ENCODE results near the gene GLTP.
A peak's percentile ranks its signal among the peaks of the same experiment; 100 is the strongest.

GLTP gene

GRCh38 chr12:109880938-109881337 lies 597 bp upstream of the GLTP start:
- Histone ChIP-seq H3K4me3 (ENCODE audit: low read length) (peak overlapping the region; percentile 55; the same call in 1 of the 2 replicates), H3K9ac (ENCODE audit: low read length) (peak overlapping the region; percentile 25; the same call in 1 of the 2 replicates), H3K36me3 (replicated peaks; ENCODE audit: insufficient read depth, low read length) (no peaks in the 10 kb centered on the region), H3K4me2 (ENCODE audit: low read depth, low read length) (peak overlapping the region; percentile 70), H3K9me3 (replicated peaks; ENCODE audit: insufficient read depth, low read length) (no peaks in the 10 kb centered on the region), H3F3A (ENCODE audit: insufficient read depth, low read length) (peaks cover 8% of the 10 kb centered on the region), H3K9me2 (replicated peaks; ENCODE audit: insufficient read depth, low read length) (no peaks in the 10 kb centered on the region), H3K4me1 (ENCODE audit: low read length) (peaks cover 18% of the 10 kb centered on the region), H3K27ac (ENCODE audit: low read length) (no peak overlapping the region), H2AFZ (ENCODE audit: low read length) (peak overlapping the region; percentile 37; the same call in 1 of the 2 replicates), H3K79me2 (ENCODE audit: low read length) (peaks cover 30% of the 10 kb centered on the region), H3K27me3 (replicated peaks; ENCODE audit: insufficient read depth, low read length) (no peaks in the 10 kb centered on the region), H4K20me1 (ENCODE audit: insufficient read depth, low read length) (no peaks in the 10 kb centered on the region)
- DNase-seq, result no peak
- TF ChIP-seq EZH2phosphoT487 (IDR thresholded peaks at IDR 0.05; ENCODE audit: low read length), result no peak
- TF ChIP-seq EZH2 (optimal IDR thresholded peaks at IDR 0.05; ENCODE audit: low read depth, low read length), result no peak
- TF ChIP-seq CTCF (IDR thresholded peaks at IDR 0.05; ENCODE audit: low read length), result no peak

- DNase-seq, result no peak
- peak overlapping the region; percentile 53; the same call in 1 of the 2 replicates for H2AFZ ChIP-seq (ENCODE audit: low read length)
- peaks cover 27% of the 10 kb centered on the region for H3K4me1 ChIP-seq (ENCODE audit: low read length)
- H3K27ac ChIP-seq (ENCODE audit: low read length), result no peak overlapping the region
- H3K79me2 ChIP-seq (ENCODE audit: low read length), result peaks cover 38% of the 10 kb centered on the region
- no peak for TF ChIP-seq EZH2phosphoT487 (IDR thresholded peaks at IDR 0.05; ENCODE audit: low read length)
- no peak for TF ChIP-seq EZH2 (optimal IDR thresholded peaks at IDR 0.05; ENCODE audit: low read depth, low read length)
- TF ChIP-seq CTCF (IDR thresholded peaks at IDR 0.05; ENCODE audit: low read length), result no peak
- H3K4me2 ChIP-seq (ENCODE audit: low read depth, low read length), result peak overlapping the region; percentile 79
- H3F3A ChIP-seq (ENCODE audit: insufficient read depth, low read length), result peaks cover 13% of the 10 kb centered on the region
- H3K9ac ChIP-seq (ENCODE audit: low read length), result peak overlapping the region; percentile 60
- H3K27me3 ChIP-seq (replicated peaks; ENCODE audit: insufficient read depth, low read length), result no peaks in the 10 kb centered on the region
- H3K36me3 ChIP-seq (replicated peaks; ENCODE audit: insufficient read depth, low read length), result no peaks in the 10 kb centered on the region
- H3K4me3 ChIP-seq (ENCODE audit: low read length), result peak overlapping the region; percentile 79
- no peaks in the 10 kb centered on the region for H3K9me3 ChIP-seq (replicated peaks; ENCODE audit: insufficient read depth, low read length)
- no peaks in the 10 kb centered on the region for H4K20me1 ChIP-seq (ENCODE audit: insufficient read depth, low read length)
- H3K9me2 ChIP-seq (replicated peaks; ENCODE audit: insufficient read depth, low read length), result no peaks in the 10 kb centered on the region
Observed at GRCh38 chr12:109879351-109880042, 844 bp downstream of the GLTP start.

DNA sequence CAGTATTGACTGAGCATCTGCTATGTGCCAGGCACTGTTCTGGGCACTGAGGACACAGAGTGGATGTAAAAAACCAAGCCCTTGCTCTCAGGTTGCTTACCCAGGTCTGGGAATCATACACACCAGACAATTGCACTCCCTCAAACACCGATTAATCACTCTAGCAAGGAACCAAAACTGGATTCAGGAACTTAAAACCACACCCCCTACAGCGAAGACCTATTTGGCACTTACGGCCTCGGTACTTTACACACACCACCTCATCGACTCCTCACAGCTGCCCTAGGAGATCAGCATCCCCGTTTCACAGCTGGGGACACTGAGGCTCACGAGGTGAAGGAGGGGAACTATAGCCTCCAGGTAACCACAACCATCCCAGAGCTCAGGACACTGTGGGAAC lies 1.6 kb downstream of the GLTP start:
- Histone ChIP-seq H3K79me2 (ENCODE audit: low read length) (peaks cover 46% of the 10 kb centered on the region), H4K20me1 (ENCODE audit: insufficient read depth, low read length) (no peaks in the 10 kb centered on the region), H2AFZ (ENCODE audit: low read length) (no peak overlapping the region), H3K36me3 (replicated peaks; ENCODE audit: insufficient read depth, low read length) (no peaks in the 10 kb centered on the region), H3K9me2 (replicated peaks; ENCODE audit: insufficient read depth, low read length) (no peaks in the 10 kb centered on the region), H3K27ac (ENCODE audit: low read length) (no peak overlapping the region), H3K4me3 (ENCODE audit: low read length) (peak overlapping the region; percentile 79), H3K9ac (ENCODE audit: low read length) (no peak overlapping the region; the same call in 1 of the 2 replicates), H3K4me1 (ENCODE audit: low read length) (peaks cover 27% of the 10 kb centered on the region), H3K9me3 (replicated peaks; ENCODE audit: insufficient read depth, low read length) (no peaks in the 10 kb centered on the region), H3K4me2 (ENCODE audit: low read depth, low read length) (peak overlapping the region; percentile 79), H3K27me3 (replicated peaks; ENCODE audit: insufficient read depth, low read length) (no peaks in the 10 kb centered on the region), H3F3A (ENCODE audit: insufficient read depth, low read length) (peaks cover 13% of the 10 kb centered on the region)
- TF ChIP-seq EZH2 (optimal IDR thresholded peaks at IDR 0.05; ENCODE audit: low read depth, low read length) (no peak), EZH2phosphoT487 (IDR thresholded peaks at IDR 0.05; ENCODE audit: low read length) (no peak), CTCF (IDR thresholded peaks at IDR 0.05; ENCODE audit: low read length) (no peak)
- DNase-seq, result no peak

Measured in MM.1S (cell line).